Mesendoderm (in vitro differentiated cells): ENCODE data around the gene SMIM32.
A peak's percentile ranks its signal among the peaks of the same experiment; 100 is the strongest.

ENCODE experiments used
- DNase-seq: peaks from one replicate; pipeline ENCODE4 v3.0.0; 2013
- H2AK5ac ChIP-seq: 2 replicates; pipeline ENCODE4 v1.6.1; 2013; ENCODE audit warnings: low read length, inconsistent platforms
- H2BK120ac ChIP-seq: 2 replicates; pipeline ENCODE4 v1.6.1; 2013; ENCODE audit warnings: low read depth, mild to moderate bottlenecking, low read length, moderate library complexity, mixed read lengths
- H2BK15ac ChIP-seq: replicated peaks from 2 replicates; pipeline ENCODE4 v1.6.1; 2013; ENCODE audit warnings: low read depth, mild to moderate bottlenecking, moderate library complexity
- H2BK5ac ChIP-seq: 2 replicates; pipeline ENCODE4 v1.6.1; 2013; ENCODE audit warnings: low read length, inconsistent platforms
- H3K18ac ChIP-seq: 2 replicates; pipeline ENCODE4 v1.6.1; 2013; ENCODE audit warnings: mild to moderate bottlenecking, low read length, mixed read lengths
- H3K23ac ChIP-seq: one replicate; pipeline ENCODE4 v1.6.1; 2013; ENCODE audit warnings: low read length
- H3K27ac ChIP-seq: 2 replicates; pipeline ENCODE4 v1.5.1; 2013; ENCODE audit warnings: low read depth, mild to moderate bottlenecking, inconsistent platforms, low read length, moderate library complexity
- H3K27me3 ChIP-seq: 2 replicates; pipeline ENCODE4 v1.6.1; 2013; ENCODE audit warnings: low read length, control low read depth, mild to moderate bottlenecking, inconsistent platforms; ENCODE audit not compliant: insufficient read depth, poor library complexity
- H3K36me3 ChIP-seq: 2 replicates; pipeline ENCODE4 v1.6.1; 2013; ENCODE audit warnings: low read length, inconsistent platforms; ENCODE audit not compliant: control insufficient read depth, insufficient read depth
- H3K4ac ChIP-seq: one replicate; pipeline ENCODE4 v1.6.1; 2013; ENCODE audit warnings: low read depth, mild to moderate bottlenecking, low read length, moderate library complexity
- H3K4me1 ChIP-seq: 2 replicates; pipeline ENCODE4 v1.6.1; 2013; ENCODE audit warnings: low read depth, low read length, inconsistent platforms; ENCODE audit not compliant: control insufficient read depth
- H3K4me2 ChIP-seq: 2 replicates; pipeline ENCODE4 v1.6.1; 2013; ENCODE audit warnings: low read length
- H3K4me3 ChIP-seq: 2 replicates; pipeline ENCODE4 v1.5.1; 2013; ENCODE audit warnings: mild to moderate bottlenecking, low read length
- H3K56ac ChIP-seq: one replicate; pipeline ENCODE4 v1.6.1; 2013; ENCODE audit warnings: low read length
- H3K79me1 ChIP-seq: 2 replicates; pipeline ENCODE4 v1.6.1; 2013; ENCODE audit warnings: low read length, inconsistent platforms
- H3K79me2 ChIP-seq: 2 replicates; pipeline ENCODE4 v1.6.1; 2013; ENCODE audit warnings: mild to moderate bottlenecking, low read length; ENCODE audit not compliant: control insufficient read depth, insufficient read depth
- H3K9ac ChIP-seq: 2 replicates; pipeline ENCODE4 v1.6.1; 2013; ENCODE audit warnings: low read length, inconsistent platforms
- H4K5ac ChIP-seq: one replicate; pipeline ENCODE4 v1.6.1; 2013; ENCODE audit warnings: low read length
- H4K8ac ChIP-seq: one replicate; pipeline ENCODE4 v1.6.1; 2013; ENCODE audit warnings: low read depth, mild to moderate bottlenecking, control low read depth, low read length, moderate library complexity
- WGBS: extraction: QIAGEN DNeasy Blood & Tissue Kit; methylation state at CpG from one replicate; pipeline ENCODE4 v1.1.7; 2013; ENCODE audit warnings: low lambda C conversion rate, missing lambda C conversion rate; ENCODE audit not compliant: insufficient coverage; ENCODE audit errors: extremely low coverage; 5-methylcytosine and 5-hydroxymethylcytosine counted together

The SMIM32 gene

GRCh38 chr5:136206361-136206760 is 13.4 kb upstream of the SMIM32 start:
- no peaks in the 10 kb centered on the region for H3K79me2 ChIP-seq
- H3K9ac ChIP-seq: no peak overlapping the region
- H3K23ac ChIP-seq: no peak overlapping the region
- no peak overlapping the region for H3K27ac ChIP-seq
- no peaks in the 10 kb centered on the region for H3K36me3 ChIP-seq
- no peaks in the 10 kb centered on the region for H3K79me1 ChIP-seq
- no peak overlapping the region for H3K56ac ChIP-seq
- H3K4me1 ChIP-seq: peaks cover 2% of the 10 kb centered on the region
- H2BK120ac ChIP-seq: no peak overlapping the region
- H3K4ac ChIP-seq: no peak overlapping the region
- no peak overlapping the region for H2BK5ac ChIP-seq
- no peak overlapping the region for H2AK5ac ChIP-seq
- H4K8ac ChIP-seq: no peak overlapping the region
- no peak overlapping the region for H3K4me3 ChIP-seq
- no peak overlapping the region for H2BK15ac ChIP-seq
- no peak overlapping the region for H3K4me2 ChIP-seq
- no CpG with 5 or more reads among the region's 5 CpGs for whole genome bisulfite sequencing
- no peaks in the 10 kb centered on the region for H3K27me3 ChIP-seq
- DNase-seq: no peak
- H3K18ac ChIP-seq: no peak overlapping the region
- H4K5ac ChIP-seq: no peak overlapping the region

GRCh38 chr5:136205941-136206340 is 13.0 kb upstream of the SMIM32 start:
- Histone ChIP-seq H2BK5ac (no peak overlapping the region), H4K5ac (no peak overlapping the region), H2BK120ac (no peak overlapping the region), H3K27ac (no peak overlapping the region), H2BK15ac (no peak overlapping the region), H3K9ac (no peak overlapping the region), H4K8ac (no peak overlapping the region), H2AK5ac (no peak overlapping the region), H3K27me3 (no peaks in the 10 kb centered on the region), H3K18ac (no peak overlapping the region), H3K79me2 (no peaks in the 10 kb centered on the region), H3K36me3 (no peaks in the 10 kb centered on the region), H3K56ac (no peak overlapping the region), H3K4me1 (peaks cover 2% of the 10 kb centered on the region), H3K79me1 (no peaks in the 10 kb centered on the region), H3K4ac (no peak overlapping the region), H3K23ac (no peak overlapping the region), H3K4me2 (no peak overlapping the region), H3K4me3 (no peak overlapping the region)
- WGBS: no CpG with 5 or more reads among the region's 4 CpGs
- no peak for DNase-seq

GRCh38 chr5:136205061-136205702 is 12.2 kb upstream of the SMIM32 start:
- no peak overlapping the region for H2BK5ac ChIP-seq
- no peaks in the 10 kb centered on the region for H3K36me3 ChIP-seq
- H3K27ac ChIP-seq: no peak overlapping the region
- H3K4me2 ChIP-seq: no peak overlapping the region
- H2BK120ac ChIP-seq: no peak overlapping the region
- H3K9ac ChIP-seq: no peak overlapping the region
- no peak overlapping the region for H3K56ac ChIP-seq
- peaks cover 2% of the 10 kb centered on the region for H3K4me1 ChIP-seq
- no peak for DNase-seq
- H3K27me3 ChIP-seq: no peaks in the 10 kb centered on the region
- H4K5ac ChIP-seq: no peak overlapping the region
- H3K18ac ChIP-seq: no peak overlapping the region
- no peak overlapping the region for H3K4ac ChIP-seq
- H3K4me3 ChIP-seq: no peak overlapping the region
- H4K8ac ChIP-seq: no peak overlapping the region
- no peak overlapping the region for H2BK15ac ChIP-seq
- H2AK5ac ChIP-seq: no peak overlapping the region
- no peak overlapping the region for H3K23ac ChIP-seq
- WGBS: no CpG with 5 or more reads among the region's 8 CpGs
- H3K79me2 ChIP-seq: no peaks in the 10 kb centered on the region
- no peaks in the 10 kb centered on the region for H3K79me1 ChIP-seq

- Histone ChIP-seq H3K79me1 (no peaks in the 10 kb centered on the region), H3K18ac (no peak overlapping the region), H3K4me2 (peak overlapping the region; percentile 4), H2BK120ac (no peak overlapping the region), H3K23ac (no peak overlapping the region), H2BK5ac (no peak overlapping the region), H3K4me3 (no peak overlapping the region), H2BK15ac (no peak overlapping the region), H2AK5ac (no peak overlapping the region), H3K9ac (no peak overlapping the region), H3K4me1 (peaks cover 2% of the 10 kb centered on the region), H4K5ac (no peak overlapping the region), H3K27me3 (no peaks in the 10 kb centered on the region), H3K56ac (peak overlapping the region; percentile 12), H3K4ac (no peak overlapping the region), H3K27ac (no peak overlapping the region), H3K79me2 (no peaks in the 10 kb centered on the region), H3K36me3 (no peaks in the 10 kb centered on the region), H4K8ac (no peak overlapping the region)
- DNase-seq: no peak
- no CpG with 5 or more reads among the region's 6 CpGs for WGBS
Measured at GRCh38 chr5:136203303-136203922, 10.5 kb upstream of the SMIM32 start.

- Histone ChIP-seq H3K4ac (no peak overlapping the region), H3K56ac (peak overlapping the region; percentile 12), H3K36me3 (no peaks in the 10 kb centered on the region), H3K9ac (peak overlapping the region; percentile 19), H4K5ac (no peak overlapping the region), H3K4me1 (peaks cover 2% of the 10 kb centered on the region), H2BK5ac (no peak overlapping the region), H2BK120ac (no peak overlapping the region), H3K27me3 (no peaks in the 10 kb centered on the region), H3K4me3 (no peak overlapping the region), H3K18ac (no peak overlapping the region), H2AK5ac (no peak overlapping the region), H3K4me2 (peak overlapping the region; percentile 4), H2BK15ac (no peak overlapping the region), H4K8ac (no peak overlapping the region), H3K27ac (no peak overlapping the region), H3K23ac (no peak overlapping the region), H3K79me1 (no peaks in the 10 kb centered on the region), H3K79me2 (no peaks in the 10 kb centered on the region)
- DNase-seq: peak; percentile 73
- WGBS: no CpG with 5 or more reads among the region's 13 CpGs
Measured at GRCh38 chr5:136202469-136203205, 9.7 kb upstream of the SMIM32 start.
